Sigmoid colon (tissue), 4 donors: ENCODE results near the gene NPHP4.

Experiments
- POLR2A ChIP-seq, 2 donors: fragments of 450-650 bp; IDR thresholded peaks; one replicate each; pipeline ENCODE4 v1.6.1; 2016; ENCODE audit warnings: antibody characterized with exemption in 2 of 2, mild to moderate bottlenecking in 2 of 2, moderate library complexity in 2 of 2
- POLR2AphosphoS5 ChIP-seq, 4 donors: sonication (generic); formaldehyde crosslinking; IDR thresholded peaks; one replicate each; pipeline ENCODE4 v1.6.1; 2017; ENCODE audit warnings: antibody characterized with exemption in 4 of 4
- TF ChIP-seq, protein P1 (sequence below), 4 experiments: fragments of 450-650 bp in 3 of 4; fragments of 200-600 bp in 1 of 4; IDR thresholded peaks; one replicate each; pipeline ENCODE4 v1.5.1; 2016 to 2019; ENCODE audit warnings: antibody characterized with exemption in 4 of 4, mild to moderate bottlenecking in 3 of 4, moderate library complexity in 2 of 4

- TF ChIP-seq POLR2AphosphoS5 (IDR thresholded peaks at IDR 0.05) (no peak), POLR2A (IDR thresholded peaks at IDR 0.05) (no peak)
- TF ChIP-seq, protein P1, sequence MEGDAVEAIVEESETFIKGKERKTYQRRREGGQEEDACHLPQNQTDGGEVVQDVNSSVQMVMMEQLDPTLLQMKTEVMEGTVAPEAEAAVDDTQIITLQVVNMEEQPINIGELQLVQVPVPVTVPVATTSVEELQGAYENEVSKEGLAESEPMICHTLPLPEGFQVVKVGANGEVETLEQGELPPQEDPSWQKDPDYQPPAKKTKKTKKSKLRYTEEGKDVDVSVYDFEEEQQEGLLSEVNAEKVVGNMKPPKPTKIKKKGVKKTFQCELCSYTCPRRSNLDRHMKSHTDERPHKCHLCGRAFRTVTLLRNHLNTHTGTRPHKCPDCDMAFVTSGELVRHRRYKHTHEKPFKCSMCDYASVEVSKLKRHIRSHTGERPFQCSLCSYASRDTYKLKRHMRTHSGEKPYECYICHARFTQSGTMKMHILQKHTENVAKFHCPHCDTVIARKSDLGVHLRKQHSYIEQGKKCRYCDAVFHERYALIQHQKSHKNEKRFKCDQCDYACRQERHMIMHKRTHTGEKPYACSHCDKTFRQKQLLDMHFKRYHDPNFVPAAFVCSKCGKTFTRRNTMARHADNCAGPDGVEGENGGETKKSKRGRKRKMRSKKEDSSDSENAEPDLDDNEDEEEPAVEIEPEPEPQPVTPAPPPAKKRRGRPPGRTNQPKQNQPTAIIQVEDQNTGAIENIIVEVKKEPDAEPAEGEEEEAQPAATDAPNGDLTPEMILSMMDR (IDR thresholded peaks at IDR 0.05): no peak
Measured at GRCh38 chr1:5864256-5864655, 128.0 kb downstream of the NPHP4 start.
